GM12878 (cell line): ENCODE results near the gene RTP5.

ENCODE experiments used
- FOXM1 ChIP-seq: IDR thresholded peaks from 2 replicates; pipeline ENCODE4 v1.6.1; 2012; ENCODE audit warnings: low read depth, mild to moderate bottlenecking, inconsistent platforms, low read length, moderate library complexity
- POLR2AphosphoS5 ChIP-seq: IDR thresholded peaks from 2 replicates; pipeline ENCODE4 v1.6.1; 2011; ENCODE audit warnings: mild to moderate bottlenecking, low read length, inconsistent platforms
- REST ChIP-seq: IDR thresholded peaks from 2 replicates; pipeline ENCODE4 v1.6.1; 2012; ENCODE audit warnings: mild to moderate bottlenecking, low read depth, low read length
- SPI1 ChIP-seq: IDR thresholded peaks from 2 replicates; pipeline ENCODE4 v1.6.1; 2011; ENCODE audit warnings: low read depth, mild to moderate bottlenecking, low read length, moderate library complexity, borderline replicate concordance; ENCODE audit not compliant: insufficient read depth
- TARDBP ChIP-seq: IDR thresholded peaks from 2 replicates; pipeline ENCODE4 v1.6.1; 2016; ENCODE audit warnings: borderline replicate concordance
- ZNF24 ChIP-seq: fragments of 450-650 bp; IDR thresholded peaks from 2 replicates; pipeline ENCODE4 v1.6.1; 2017; ENCODE audit warnings: antibody characterized with exemption, mild to moderate bottlenecking

- TF ChIP-seq POLR2AphosphoS5 (no peak), SPI1 (no peak), REST (no peak), FOXM1 (no peak), ZNF24 (no peak), TARDBP (no peak)
Measured at GRCh38 chr2:241827394-241827793, 42.1 kb upstream of the RTP5 start.
